Heart left ventricle (tissue), 13 donors: ENCODE results near the gene ANKDD1A.

Experiments used
- CTCF ChIP-seq, 12 donors: fragments of 200-600 bp; sonication (generic) in 4 of 12; IDR thresholded peaks; one replicate each; pipeline versions ENCODE4 v1.5.0 to v1.8.0; 2018 to 2022; ENCODE audit warnings: antibody characterized with exemption in 12 of 12, mild to moderate bottlenecking in 5 of 12
- POLR2A ChIP-seq, 2 donors: fragments of 450-650 bp; IDR thresholded peaks; one replicate each; pipeline ENCODE4 v1.6.1; 2017; ENCODE audit warnings: antibody characterized with exemption in 2 of 2, mild to moderate bottlenecking in 2 of 2, moderate library complexity in 2 of 2
- donor health status: ischemic (EF 13 %, LVEDD 7.1; RV severe dilation, severe dysfunction).
- donor health status: DM: no; HTN: yes; CAD: no.
- donor health status: DM: no; HTN: no; CAD: no.
- donor health status: ischemic (EF 25% LVEDD 6.9; RV normal size, moderate dysfunction).
- donor health status: ischemic (EF 25% LVEDD 5.7; RV mildly dilated, moderate dysfunction).
- donor health status: ischemic (EF 35%, LVEDD 5.7; RV mildly dilated, moderate dysfunction).
- donor health status: nonischemic (EF 11% LVEDD 7.7; RV severe dilation, severe dysfunction).
- donor health status: DM: yes; HTN: yes; CAD: no.
- donor health status: PGD.
- donor health status: ischemic (EF 29% LVEDD 5.4; RV normal size, mild dysfunction).
- donor health status: nonischemic (EF 23%, LVEDD 6.1; RV moderate dilation, normal function).

GRCh38 chr15:64930019-64930652 is 18.4 kb downstream of the ANKDD1A start:
- no peak for TF ChIP-seq CTCF (IDR thresholded peaks at IDR 0.05)
- no peak for TF ChIP-seq POLR2A (IDR thresholded peaks at IDR 0.05)
